HepG2 (cell line): ENCODE data around the gene OBSL1. TPM values are rescaled to one million over a fixed set of nuclear protein-coding genes. Genes with fewer than 3 reads are reported as not detected.

Source experiments
- ATF6 ChIP-seq: sonication (generic); formaldehyde crosslinking; conservative IDR thresholded peaks from 2 replicates; pipeline ENCODE4 v1.4.0; 2020; ENCODE audit warnings: missing genetic modification reagents
- CCAR2 ChIP-seq: fragments of 200-400 bp; formaldehyde crosslinking; optimal IDR thresholded peaks from 2 replicates; pipeline ENCODE3; 2018; ENCODE audit warnings: low read depth, mild to moderate bottlenecking, low read length, moderate library complexity
- ERF ChIP-seq: IDR thresholded peaks from 2 replicates; pipeline ENCODE4 v1.6.1; 2018; ENCODE audit warnings: missing biosample characterization, missing genetic modification reagents
- IKZF4 ChIP-seq: sonication (generic); formaldehyde crosslinking; IDR thresholded peaks from 2 replicates; pipeline ENCODE4 v1.5.1; 2020; ENCODE audit warnings: borderline replicate concordance, mild to moderate bottlenecking, low read depth, missing genetic modification reagents; ENCODE audit errors: not compliant biosample characterization
- ISX ChIP-seq: sonication (generic); formaldehyde crosslinking; conservative IDR thresholded peaks from 2 replicates; pipeline ENCODE4 v1.5.0; 2020; ENCODE audit warnings: missing genetic modification reagents
- KAT7 ChIP-seq: IDR thresholded peaks from 2 replicates; pipeline ENCODE4 v1.6.1; 2018; ENCODE audit warnings: borderline replicate concordance, missing compliant biosample characterization
- KDM4B ChIP-seq: sonication (generic); formaldehyde crosslinking; IDR thresholded peaks from 2 replicates; pipeline ENCODE4 v1.4.0; 2020; ENCODE audit warnings: missing genetic modification reagents
- MEF2D ChIP-seq: sonication (generic); formaldehyde crosslinking; IDR thresholded peaks from 2 replicates; pipeline ENCODE4 v1.5.1; 2020; ENCODE audit warnings: mild to moderate bottlenecking, missing genetic modification reagents
- PAX8 ChIP-seq: sonication (generic); formaldehyde crosslinking; IDR thresholded peaks from 2 replicates; pipeline ENCODE4 v1.8.0; 2022; ENCODE audit warnings: mild to moderate bottlenecking, missing genetic modification reagents, borderline replicate concordance
- SATB2 ChIP-seq: sonication (generic); formaldehyde crosslinking; IDR thresholded peaks from 2 replicates; pipeline ENCODE4 v1.5.0; 2020; ENCODE audit warnings: missing genetic modification reagents
- TBP ChIP-seq: sonication (generic); formaldehyde crosslinking; IDR thresholded peaks from 2 replicates; pipeline ENCODE4 v1.5.0; 2020; ENCODE audit warnings: missing genetic modification reagents
- TEF ChIP-seq: sonication (generic); formaldehyde crosslinking; IDR thresholded peaks from 2 replicates; pipeline ENCODE4 v1.5.0; 2020; ENCODE audit warnings: missing genetic modification reagents
- TRIM24 ChIP-seq: sonication (generic); formaldehyde crosslinking; IDR thresholded peaks from 2 replicates; pipeline ENCODE4 v1.8.0; 2022; ENCODE audit warnings: mild to moderate bottlenecking, missing genetic modification reagents
- ZBTB3 ChIP-seq: sonication (generic); formaldehyde crosslinking; IDR thresholded peaks from 2 replicates; pipeline ENCODE4 v1.4.0; 2020; ENCODE audit warnings: low read depth, mild to moderate bottlenecking, moderate library complexity, missing genetic modification reagents, borderline replicate concordance
- ZNF207 ChIP-seq: fragments of 450-650 bp; IDR thresholded peaks from 2 replicates; pipeline ENCODE4 v1.6.1; 2016; ENCODE audit warnings: antibody characterized with exemption, borderline replicate concordance
- ZNF33B ChIP-seq: sonication (generic); formaldehyde crosslinking; IDR thresholded peaks from 2 replicates; pipeline ENCODE4 v1.5.1; 2020; ENCODE audit warnings: mild to moderate bottlenecking, missing genetic modification reagents
- ZNF441 ChIP-seq: sonication (generic); formaldehyde crosslinking; IDR thresholded peaks from 2 replicates; pipeline ENCODE4 v1.7.0; 2021; ENCODE audit warnings: missing genetic modification reagents, borderline replicate concordance
- ZNF724P ChIP-seq: sonication (generic); formaldehyde crosslinking; IDR thresholded peaks from 2 replicates; pipeline ENCODE4 v1.8.0; 2022; ENCODE audit warnings: missing genetic modification reagents, borderline replicate concordance
- ZNF740 ChIP-seq: sonication (generic); formaldehyde crosslinking; IDR thresholded peaks from 2 replicates; pipeline ENCODE4 v1.4.0; 2020; ENCODE audit warnings: missing genetic modification reagents
- polyA plus RNA-seq, 8 experiments: library from polyadenylated mRNA; depleted of rRNA in 3 of 8; stranded (reverse) in 7 of 8; unstranded in 1 of 8; fragments of >200 nt; fragmentation: Illumina TruSeq in 4 of 8; extraction: Trizol in 4 of 8; gene quantifications; 2 replicates each; pipeline versions ENCODE4 v1.2.1 to v1.2.3, GENCODE V29; 2011 to 2016; ENCODE audit warnings: low read depth in 4 of 8, missing spikeins in 1 of 8, mixed read lengths in 1 of 8; ENCODE audit not compliant: insufficient read depth in 1 of 8
- total RNA-seq, 5 experiments: library from RNA; depleted of rRNA; stranded (reverse); fragments of >200 nt; fragmentation: Illumina TruSeq; extraction: Trizol; gene quantifications; 2 replicates each; pipeline ENCODE4 v1.2.3, GENCODE V29; 2016; ENCODE audit warnings: low read depth in 1 of 5
- TF ChIP-seq, protein P1 (sequence below): sonication (generic); formaldehyde crosslinking; IDR thresholded peaks from 2 replicates; pipeline ENCODE4 v1.4.0; 2020; ENCODE audit warnings: missing genetic modification reagents, borderline replicate concordance
- TF ChIP-seq, protein P2 (sequence below): sonication (generic); formaldehyde crosslinking; IDR thresholded peaks from 2 replicates; pipeline ENCODE4 v1.4.0; 2020; ENCODE audit warnings: missing genetic modification reagents; ENCODE audit errors: not compliant biosample characterization

Gene OBSL1
- total and polyA plus RNA-seq, 2 of the 13 experiments (the other 11 are each of a cell fraction or from before 2014, with no cell fraction given) = 86.7 to 218 TPM

DNA sequence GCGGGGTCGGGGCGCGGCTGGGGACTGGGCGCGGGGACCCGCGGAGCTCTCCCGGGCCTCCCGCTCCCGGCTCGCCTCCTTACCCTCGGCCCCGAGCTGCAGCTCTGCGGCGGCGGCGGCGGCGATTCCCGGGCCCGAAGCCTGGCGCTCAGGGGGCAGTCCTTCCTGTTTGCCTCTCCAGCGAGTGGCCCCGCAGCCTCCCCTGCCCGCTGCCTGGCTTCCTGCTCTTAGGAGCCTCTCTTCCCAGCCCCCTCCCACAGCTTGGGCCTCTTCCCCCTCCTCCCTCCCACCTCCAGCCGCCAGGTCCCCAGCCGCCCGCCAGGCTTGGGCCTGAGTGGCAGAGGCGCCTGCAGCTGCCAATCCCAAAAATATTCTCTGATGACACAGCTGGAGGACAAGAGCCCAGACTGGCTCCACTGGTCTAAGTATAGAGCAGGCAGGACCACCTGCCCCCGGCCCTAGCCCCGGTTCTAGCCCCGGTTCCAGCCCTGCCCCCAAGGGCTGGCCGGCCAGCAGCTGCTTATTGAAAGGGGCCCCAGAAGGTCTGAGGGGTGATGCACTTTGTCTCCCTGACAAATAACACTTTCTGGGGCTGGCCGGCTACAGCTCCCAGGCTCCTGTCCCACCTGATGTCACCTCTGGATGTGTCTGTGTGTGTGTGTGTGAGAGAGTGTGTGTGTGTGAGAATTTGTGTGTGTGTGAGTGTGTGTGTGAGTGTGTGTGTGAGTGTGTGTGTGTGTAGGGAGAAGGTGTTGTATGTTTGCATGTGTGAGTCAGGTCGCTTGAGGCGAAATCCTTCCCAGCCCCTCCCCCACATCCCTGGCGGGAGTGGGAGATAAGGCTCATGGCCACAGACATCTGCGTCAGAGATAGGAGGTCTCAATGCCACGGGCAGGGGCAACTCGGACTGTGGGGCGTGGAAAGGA lies at the start of gene OBSL1 (continued):
- TF ChIP-seq, protein P1, sequence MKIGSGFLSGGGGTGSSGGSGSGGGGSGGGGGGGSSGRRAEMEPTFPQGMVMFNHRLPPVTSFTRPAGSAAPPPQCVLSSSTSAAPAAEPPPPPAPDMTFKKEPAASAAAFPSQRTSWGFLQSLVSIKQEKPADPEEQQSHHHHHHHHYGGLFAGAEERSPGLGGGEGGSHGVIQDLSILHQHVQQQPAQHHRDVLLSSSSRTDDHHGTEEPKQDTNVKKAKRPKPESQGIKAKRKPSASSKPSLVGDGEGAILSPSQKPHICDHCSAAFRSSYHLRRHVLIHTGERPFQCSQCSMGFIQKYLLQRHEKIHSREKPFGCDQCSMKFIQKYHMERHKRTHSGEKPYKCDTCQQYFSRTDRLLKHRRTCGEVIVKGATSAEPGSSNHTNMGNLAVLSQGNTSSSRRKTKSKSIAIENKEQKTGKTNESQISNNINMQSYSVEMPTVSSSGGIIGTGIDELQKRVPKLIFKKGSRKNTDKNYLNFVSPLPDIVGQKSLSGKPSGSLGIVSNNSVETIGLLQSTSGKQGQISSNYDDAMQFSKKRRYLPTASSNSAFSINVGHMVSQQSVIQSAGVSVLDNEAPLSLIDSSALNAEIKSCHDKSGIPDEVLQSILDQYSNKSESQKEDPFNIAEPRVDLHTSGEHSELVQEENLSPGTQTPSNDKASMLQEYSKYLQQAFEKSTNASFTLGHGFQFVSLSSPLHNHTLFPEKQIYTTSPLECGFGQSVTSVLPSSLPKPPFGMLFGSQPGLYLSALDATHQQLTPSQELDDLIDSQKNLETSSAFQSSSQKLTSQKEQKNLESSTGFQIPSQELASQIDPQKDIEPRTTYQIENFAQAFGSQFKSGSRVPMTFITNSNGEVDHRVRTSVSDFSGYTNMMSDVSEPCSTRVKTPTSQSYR (CRISPR knock-in tag) = peak; percentile 98
- TF ChIP-seq, protein P2, sequence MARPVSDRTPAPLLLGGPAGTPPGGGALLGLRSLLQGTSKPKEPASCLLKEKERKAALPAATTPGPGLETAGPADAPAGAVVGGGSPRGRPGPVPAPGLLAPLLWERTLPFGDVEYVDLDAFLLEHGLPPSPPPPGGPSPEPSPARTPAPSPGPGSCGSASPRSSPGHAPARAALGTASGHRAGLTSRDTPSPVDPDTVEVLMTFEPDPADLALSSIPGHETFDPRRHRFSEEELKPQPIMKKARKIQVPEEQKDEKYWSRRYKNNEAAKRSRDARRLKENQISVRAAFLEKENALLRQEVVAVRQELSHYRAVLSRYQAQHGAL (CRISPR knock-in tag) = no peak
- no peak for TF ChIP-seq ISX
- no peak for TF ChIP-seq KDM4B (CRISPR knock-in tag)
- no peak; the same call in 1 of the 2 replicates for TF ChIP-seq TEF (CRISPR knock-in tag)
- no peak for TF ChIP-seq ZNF33B (CRISPR knock-in tag)
- peak; percentile 66; the same call in 1 of the 2 replicates for TF ChIP-seq ERF (CRISPR knock-in tag)
- no peak for TF ChIP-seq SATB2 (CRISPR knock-in tag)
- TF ChIP-seq MEF2D (CRISPR knock-in tag) = peak; percentile 69; the same call in 1 of the 2 replicates
- TF ChIP-seq KAT7 = no peak
- TF ChIP-seq ATF6 (CRISPR knock-in tag) = no peak
- TF ChIP-seq ZNF441 (CRISPR knock-in tag) = peak; percentile 16
- no peak for TF ChIP-seq PAX8 (CRISPR knock-in tag)
- no peak for TF ChIP-seq TBP (CRISPR knock-in tag)
- 0 out of 2 replicates have a peak, but pooled peaks have one; percentile 79 for TF ChIP-seq ZBTB3 (CRISPR knock-in tag)
- TF ChIP-seq ZNF207 = no peak
- TF ChIP-seq ZNF740 (CRISPR knock-in tag) = peak; percentile 71; the same call in 1 of the 2 replicates
- no peak for TF ChIP-seq TRIM24 (CRISPR knock-in tag)
- TF ChIP-seq CCAR2 = peak; percentile 90
- TF ChIP-seq IKZF4 (CRISPR knock-in tag) = no peak
- no peak for TF ChIP-seq ZNF724P (CRISPR knock-in tag)
